H1 (cell line): ENCODE results near the gene SLC38A2. TPM values are rescaled to one million over a fixed set of nuclear protein-coding genes. Genes with fewer than 3 reads are reported as not detected.

ENCODE experiments used
- CTCF ChIA-PET: fragments of 300-600 bp; sonication (Branson Sonifier 250); formaldehyde crosslinking; loops from one replicate; lab custom pipeline; 2021; ENCODE audit not compliant: partially characterized antibody; lab: Charles Lee
- POLR2A ChIA-PET: fragments of 300-600 bp; sonication (Branson Sonifier 250); formaldehyde crosslinking; loops from one replicate; lab custom pipeline; 2021; ENCODE audit warnings: inconsistent platforms; ENCODE audit not compliant: partially characterized antibody; lab: Charles Lee
- DNase-seq, 2 experiments: peaks; one replicate each; pipeline versions ENCODE4 v3.0.0 to v3.0.0-alpha.2; 2010 to 2022; ENCODE audit warnings: low spot score in 2 of 2, low read depth in 1 of 2, mixed read lengths in 1 of 2
- FAIRE-seq: peaks from 2 replicates; lab custom pipeline; 2011; peaks lifted over from hg19 to GRCh38; lab: Jason Lieb, UNC
- H2AFZ ChIP-seq: 2 replicates; pipeline ENCODE4 v1.8.1; 2012; ENCODE audit warnings: low read length, inconsistent platforms
- H2AK5ac ChIP-seq: 2 replicates; pipeline ENCODE4 v1.6.1; 2013; ENCODE audit warnings: low read depth, low read length
- H2BK120ac ChIP-seq: replicated peaks from 2 replicates; pipeline ENCODE3; 2013; ENCODE audit warnings: low read depth, low read length, inconsistent platforms
- H2BK12ac ChIP-seq: 2 replicates; pipeline ENCODE4 v1.6.1; 2013; ENCODE audit warnings: low read depth, low read length
- H2BK15ac ChIP-seq: 2 replicates; pipeline ENCODE4 v1.6.1; 2013; ENCODE audit warnings: low read length
- H2BK20ac ChIP-seq: 2 replicates; pipeline ENCODE4 v1.6.1; 2013; ENCODE audit warnings: low read length
- H2BK5ac ChIP-seq: 2 replicates; pipeline ENCODE4 v1.6.1; 2013; ENCODE audit warnings: low read depth, low read length
- H3K14ac ChIP-seq: 2 replicates; pipeline ENCODE4 v1.6.1; 2013; ENCODE audit warnings: inconsistent platforms; ENCODE audit not compliant: insufficient read length
- H3K18ac ChIP-seq: 2 replicates; pipeline ENCODE4 v1.6.1; 2013; ENCODE audit warnings: low read length; ENCODE audit errors: extremely low read depth
- H3K23ac ChIP-seq: 2 replicates; pipeline ENCODE4 v1.6.1; 2013; ENCODE audit warnings: inconsistent platforms; ENCODE audit not compliant: insufficient read length
- H3K23me2 ChIP-seq: 2 replicates; pipeline ENCODE4 v1.6.1; 2013; ENCODE audit warnings: low read depth, low read length
- H3K27ac ChIP-seq: 2 replicates; pipeline ENCODE4 v1.6.1; 2011; ENCODE audit warnings: low read depth, low read length, inconsistent platforms
- H3K27me3 ChIP-seq, 4 experiments: replicated peaks in 1 of 4; 1 replicate in 1 of 4; 2 replicates in 3 of 4; pipeline versions ENCODE4 v1.6.1 to v1.8.1; 2011 to 2013; ENCODE audit warnings: low read length in 3 of 4, mild to moderate bottlenecking in 3 of 4, inconsistent platforms in 2 of 4, mixed read lengths in 2 of 4, moderate library complexity in 1 of 4; ENCODE audit not compliant: control insufficient read depth in 3 of 4, insufficient read depth in 3 of 4; ENCODE audit errors: extremely low read depth in 1 of 4
- H3K36me3 ChIP-seq, 4 experiments: 2 replicates each; pipeline versions ENCODE4 v1.6.1 to v1.8.1; 2011 to 2013; ENCODE audit warnings: mild to moderate bottlenecking in 4 of 4, low read length in 3 of 4, moderate library complexity in 2 of 4, control low read depth in 1 of 4, inconsistent platforms in 1 of 4; ENCODE audit not compliant: insufficient read depth in 4 of 4, control insufficient read depth in 2 of 4
- H3K4ac ChIP-seq: replicated peaks from 2 replicates; pipeline ENCODE3; 2013; ENCODE audit warnings: low read length, low read depth, mixed read lengths, inconsistent platforms; ENCODE audit not compliant: insufficient read length
- H3K4me1 ChIP-seq, 4 experiments: replicated peaks in 1 of 4; 1 replicate in 1 of 4; 2 replicates in 3 of 4; pipeline versions ENCODE4 v1.6.1 to v1.8.1; 2011 to 2013; ENCODE audit warnings: low read length in 3 of 4, inconsistent platforms in 2 of 4, mixed read lengths in 1 of 4; ENCODE audit not compliant: insufficient read depth in 4 of 4, control insufficient read depth in 3 of 4
- H3K4me2 ChIP-seq, 2 experiments: 2 replicates each; pipeline versions ENCODE4 v1.6.1 to v1.8.1; 2011 to 2013; ENCODE audit warnings: low read depth in 2 of 2, low read length in 2 of 2, control low read depth in 1 of 2, inconsistent platforms in 1 of 2, mild to moderate bottlenecking in 1 of 2; ENCODE audit not compliant: insufficient read depth in 1 of 2
- H3K4me3 ChIP-seq, 4 experiments: fragments of 200-600, 300-600 bp in 1 of 4; sonication (generic), shearing (Covaris generic), sonication (Bioruptor Twin) in 1 of 4; 2 replicates each; pipeline versions ENCODE4 v1.5.1 to v1.8.1; 2011 to 2016; ENCODE audit warnings: low read length in 4 of 4, low read depth in 3 of 4, control low read depth in 2 of 4, inconsistent platforms in 2 of 4, mild to moderate bottlenecking in 2 of 4, mixed read lengths in 1 of 4, moderate library complexity in 1 of 4; ENCODE audit not compliant: insufficient read depth in 2 of 4; ENCODE audit errors: extremely low read depth in 1 of 4
- H3K56ac ChIP-seq: replicated peaks from 2 replicates; pipeline ENCODE3; 2013; ENCODE audit warnings: low read depth, mild to moderate bottlenecking, mixed read lengths, low read length, inconsistent platforms; ENCODE audit not compliant: insufficient read length
- H3K79me1 ChIP-seq: 2 replicates; pipeline ENCODE4 v1.6.1; 2013; ENCODE audit warnings: low read depth, low read length, control low read depth
- H3K79me2 ChIP-seq, 2 experiments: 2 replicates each; pipeline versions ENCODE4 v1.6.1 to v1.8.1; 2012 to 2013; ENCODE audit warnings: low read length in 2 of 2, mild to moderate bottlenecking in 2 of 2, inconsistent platforms in 1 of 2; ENCODE audit not compliant: insufficient read depth in 2 of 2, control insufficient read depth in 1 of 2
- H3K9ac ChIP-seq, 4 experiments: replicated peaks in 1 of 4; 1 replicate in 1 of 4; 2 replicates in 3 of 4; pipeline versions ENCODE4 v1.6.1 to v1.8.1; 2011 to 2013; ENCODE audit warnings: low read depth in 3 of 4, low read length in 3 of 4, control low read depth in 2 of 4, mild to moderate bottlenecking in 2 of 4, moderate library complexity in 2 of 4, inconsistent platforms in 1 of 4; ENCODE audit errors: extremely low read depth in 1 of 4
- H3K9me3 ChIP-seq, 2 experiments: 2 replicates each; pipeline versions ENCODE4 v1.6.1 to v1.8.1; 2012 to 2013; ENCODE audit warnings: mild to moderate bottlenecking in 2 of 2, moderate library complexity in 2 of 2, control low read depth in 1 of 2, inconsistent platforms in 1 of 2, low read depth in 1 of 2, low read length in 1 of 2, mixed read lengths in 1 of 2; ENCODE audit not compliant: insufficient read depth in 2 of 2
- H4K20me1 ChIP-seq, 2 experiments: replicated peaks in 1 of 2; 2 replicates each; pipeline versions ENCODE3 to v1.8.1; 2011 to 2013; ENCODE audit warnings: inconsistent platforms in 2 of 2, low read length in 2 of 2, mild to moderate bottlenecking in 1 of 2; ENCODE audit not compliant: insufficient read depth in 2 of 2, control insufficient read depth in 1 of 2
- H4K5ac ChIP-seq: 2 replicates; pipeline ENCODE4 v1.6.1; 2013; ENCODE audit warnings: low read length, low read depth, mixed read lengths, inconsistent platforms; ENCODE audit not compliant: insufficient read length
- H4K8ac ChIP-seq: 2 replicates; pipeline ENCODE4 v1.8.0; 2013; ENCODE audit warnings: mild to moderate bottlenecking, moderate library complexity, low read length, inconsistent platforms; ENCODE audit not compliant: insufficient read depth; ENCODE audit errors: extremely low read depth
- H4K91ac ChIP-seq: replicated peaks from 2 replicates; pipeline ENCODE3; 2013; ENCODE audit warnings: low read length, mixed read lengths, inconsistent platforms; ENCODE audit not compliant: insufficient read length
- CTBP2 ChIP-seq: IDR thresholded peaks from 2 replicates; pipeline ENCODE4 v1.7.0; 2011; ENCODE audit warnings: borderline replicate concordance, mild to moderate bottlenecking, moderate library complexity, mixed read lengths, low read length; ENCODE audit not compliant: insufficient read depth, insufficient read length
- NANOG ChIP-seq: IDR thresholded peaks from 2 replicates; pipeline ENCODE4 v1.6.1; 2011; ENCODE audit warnings: low read length, low read depth, mild to moderate bottlenecking, inconsistent platforms; ENCODE audit not compliant: insufficient read depth, poor library complexity, severe bottlenecking
- POU5F1 ChIP-seq: IDR thresholded peaks from 2 replicates; pipeline ENCODE4 v1.6.1; 2011; ENCODE audit warnings: low read depth, mild to moderate bottlenecking, low read length, moderate library complexity
- RNF2 ChIP-seq: fragments of 200-900, 300-1000 bp; sonication (generic); IDR thresholded peaks from 2 replicates; pipeline ENCODE4 v1.7.1; 2016; ENCODE audit warnings: borderline replicate concordance, low read depth, mild to moderate bottlenecking, antibody characterized with exemption, low read length; ENCODE audit not compliant: poor library complexity, severe bottlenecking; ENCODE audit errors: missing control alignments
- SIN3A ChIP-seq, 2 experiments: IDR thresholded peaks in 1 of 2; conservative IDR thresholded peaks in 1 of 2; 2 replicates each; pipeline ENCODE4 v1.6.1; 2011 to 2012; ENCODE audit warnings: low read length in 2 of 2, improper control_type of control experiment in 1 of 2, low read depth in 1 of 2, mild to moderate bottlenecking in 1 of 2
- SRF ChIP-seq: IDR thresholded peaks from 2 replicates; pipeline ENCODE4 v1.6.1; 2011; ENCODE audit warnings: mild to moderate bottlenecking, low read depth, low read length, moderate library complexity
- WGBS, 2 experiments: shearing (Covaris generic) in 1 of 2; methylation state at CpG; one replicate each; pipeline versions ENCODE4 v1.1.6 to v1.1.7; 2013 to 2015; ENCODE audit warnings: low lambda C conversion rate in 2 of 2, mixed read lengths in 2 of 2, inconsistent platforms in 1 of 2, low coverage in 1 of 2, missing lambda C conversion rate in 1 of 2; ENCODE audit not compliant: insufficient replicate concordance in 2 of 2, insufficient coverage in 1 of 2, insufficient read length in 1 of 2; ENCODE audit errors: extremely low coverage in 1 of 2, missing lambda C conversion rate in 1 of 2; 5-methylcytosine and 5-hydroxymethylcytosine counted together
- polyA plus RNA-seq, 7 experiments: library from polyadenylated mRNA; depleted of rRNA in 3 of 7; stranded (reverse) in 5 of 7; unstranded in 2 of 7; fragments of >200 nt in 5 of 7; fragments of 200-250 nt in 2 of 7; gene quantifications; 1 replicate in 5 of 7; 2 replicates in 1 of 7; 4 replicates in 1 of 7; pipeline versions ENCODE4 v1.2.1 to v1.2.3, GENCODE V29; 2011 to 2013; ENCODE audit warnings: missing spikeins in 2 of 7, mixed read lengths in 2 of 7
- total RNA-seq: library from RNA; stranded (reverse); fragmentation: NEBNext Ultra II Directional; extraction: Animal tissue kit (Norgen Biotek cat#: 25700); gene quantifications from 2 replicates; pipeline ENCODE4 v1.2.1, GENCODE V29; 2021

Gene SLC38A2
- total and polyA plus RNA-seq, 2 of the 8 experiments (the other 6 are each of a cell fraction or from before 2014, with no cell fraction given) = 163 to 684 TPM

- H3K36me3 ChIP-seq = no peaks in the 10 kb centered on the region; a peak in 1 of 8 replicates
- no peaks in the 10 kb centered on the region for H3K27me3 ChIP-seq
- no peak overlapping the region for H2BK12ac ChIP-seq
- H3K27ac ChIP-seq = no peak overlapping the region
- H3K14ac ChIP-seq = no peak overlapping the region
- no peaks in the 10 kb centered on the region for H3K4me1 ChIP-seq
- H3K23ac ChIP-seq = no peak overlapping the region
- no peak overlapping the region for H4K5ac ChIP-seq
- DNase-seq (no peak), FAIRE-seq (no peak)
- no peak overlapping the region for H3K9ac ChIP-seq
- no peak for TF ChIP-seq RNF2
- TF ChIP-seq SIN3A (conservative IDR thresholded peaks at IDR 0.05 in 1 of 2, IDR thresholded peaks at IDR 0.05 in 1 of 2; ENCODE audit: low read depth in 1 of 2, low read length in 2 of 2) = no peak
- TF ChIP-seq NANOG = no peak
- no peak for TF ChIP-seq POU5F1
- no peak for TF ChIP-seq SRF
- TF ChIP-seq CTBP2 = no peak
- no peak overlapping the region for H3K56ac ChIP-seq
- H3K79me1 ChIP-seq = no peaks in the 10 kb centered on the region
- no peak overlapping the region for H2BK5ac ChIP-seq
- H2BK20ac ChIP-seq = no peak overlapping the region
- H4K20me1 ChIP-seq = no peaks in the 10 kb centered on the region
- no peak overlapping the region for H4K8ac ChIP-seq
- H3K9me3 ChIP-seq = no peaks in the 10 kb centered on the region
- ChIA-PET CTCF (no interaction called here), POLR2A (interaction anchor here (1.1 to 1.4 kb wide), 2 partner anchors 9 to 23 kb away, joined by 3 read pairs; no protein-coding TSS in a partner anchor)
- no peak overlapping the region for H4K91ac ChIP-seq
- H2AK5ac ChIP-seq = no peak overlapping the region
- no peak overlapping the region for H3K4ac ChIP-seq
- H3K23me2 ChIP-seq = no peaks in the 10 kb centered on the region; the same call in 1 of the 2 replicates
- no peak overlapping the region for H3K4me3 ChIP-seq
- no peak overlapping the region for H2BK120ac ChIP-seq
- no peaks in the 10 kb centered on the region for H3K79me2 ChIP-seq
- H3K18ac ChIP-seq = no peak overlapping the region
- no peak overlapping the region for H2BK15ac ChIP-seq
- no peak overlapping the region for H2AFZ ChIP-seq
- no peak overlapping the region for H3K4me2 ChIP-seq
- 88% methylated on average over 3 of the region's 3 CpGs; no CpG with 5 or more reads in 1 of the 2 experiments for WGBS, 2 experiments
Observed at GRCh38 chr12:46410495-46410894, 37.9 kb upstream of the SLC38A2 start.
